Endothelial cell of umbilical vein (primary cell): Measurements from ENCODE around the gene NSUN4. TPM values are rescaled to one million over a fixed set of nuclear protein-coding genes. Genes with fewer than 3 reads are reported as not detected.

Experiments
- BruUV-seq: library from RNA; stranded (reverse); fragments of 400-500 nt; replicated peaks from 2 replicates; lab custom pipeline; 2021; lab: Mats Ljungman, UMichigan
- CTCF ChIA-PET: fragments of 300-600, 350-600 bp; sonication (Branson Sonifier 250); formaldehyde crosslinking; loops from one replicate; lab custom pipeline; 2021; ENCODE audit warnings: antibody characterized with exemption, inconsistent platforms; lab: Charles Lee
- POLR2A ChIA-PET: fragments of 300-600, 350-600 bp; sonication (Branson Sonifier 250); formaldehyde crosslinking; loops from one replicate; lab custom pipeline; 2021; ENCODE audit warnings: antibody characterized with exemption, inconsistent platforms; lab: Charles Lee
- DNase-seq: peaks from one replicate; pipeline ENCODE4 v3.0.0-alpha.2; 2011; ENCODE audit warnings: low read depth, low spot score
- FAIRE-seq: peaks from 2 replicates; lab custom pipeline; 2011; peaks lifted over from hg19 to GRCh38; lab: Jason Lieb, UNC
- H2AFZ ChIP-seq: 2 replicates; pipeline ENCODE4 v1.6.0; 2012; ENCODE audit warnings: low read depth, low read length, control low read depth, inconsistent platforms
- H3K27ac ChIP-seq: 2 replicates; pipeline ENCODE4 v1.5.1; 2011; ENCODE audit warnings: low read depth, mild to moderate bottlenecking, control low read depth, low read length, moderate library complexity; ENCODE audit not compliant: insufficient read depth
- H3K27me3 ChIP-seq, 2 experiments: 2 replicates each; pipeline versions ENCODE4 v1.6.0 to v1.6.1; 2011; ENCODE audit warnings: low read length in 2 of 2, mixed read lengths in 1 of 2; ENCODE audit not compliant: control insufficient read depth in 2 of 2, insufficient read depth in 2 of 2
- H3K36me3 ChIP-seq, 2 experiments: 2 replicates in 1 of 2; 3 replicates in 1 of 2; pipeline ENCODE4 v1.5.1; 2011; ENCODE audit warnings: low read length in 2 of 2, mild to moderate bottlenecking in 1 of 2, moderate library complexity in 1 of 2; ENCODE audit not compliant: control insufficient read depth in 2 of 2, insufficient read depth in 2 of 2; ENCODE audit errors: extremely low read depth in 1 of 2
- H3K4me1 ChIP-seq: 3 replicates; pipeline ENCODE4 v1.5.1; 2011; ENCODE audit warnings: mild to moderate bottlenecking, low read length; ENCODE audit not compliant: control insufficient read depth, insufficient read depth; ENCODE audit errors: extremely low read depth
- H3K4me2 ChIP-seq: 2 replicates; pipeline ENCODE4 v1.6.1; 2011; ENCODE audit warnings: low read length, control low read depth, mixed read lengths; ENCODE audit not compliant: insufficient read depth
- H3K4me3 ChIP-seq, 3 experiments: fragments of 200-600 bp in 1 of 3; sonication (generic), shearing (Covaris generic) in 1 of 3; replicated peaks in 1 of 3; 2 replicates each; pipeline ENCODE4 v1.5.1; 2011 to 2016; ENCODE audit warnings: control low read depth in 3 of 3, low read length in 3 of 3, mild to moderate bottlenecking in 2 of 3, inconsistent platforms in 1 of 3, low read depth in 1 of 3, moderate library complexity in 1 of 3; ENCODE audit not compliant: insufficient read depth in 1 of 3
- H3K79me2 ChIP-seq: 2 replicates; pipeline ENCODE4 v1.6.0; 2012; ENCODE audit warnings: low read length, inconsistent platforms; ENCODE audit not compliant: control insufficient read depth, insufficient read depth
- H3K9ac ChIP-seq: replicated peaks from 2 replicates; pipeline ENCODE3; 2011; ENCODE audit warnings: low read length, control low read depth; ENCODE audit not compliant: insufficient read depth; ENCODE audit errors: extremely low read depth
- H3K9me1 ChIP-seq: replicated peaks from 3 replicates; pipeline ENCODE4 v1.6.0; 2011; ENCODE audit warnings: mild to moderate bottlenecking, low read length; ENCODE audit not compliant: control insufficient read depth, insufficient read depth; ENCODE audit errors: extremely low read depth
- H3K9me3 ChIP-seq: replicated peaks from 2 replicates; pipeline ENCODE4 v1.5.1; 2012; ENCODE audit warnings: low read length, inconsistent platforms; ENCODE audit not compliant: control insufficient read depth, insufficient read depth
- H4K20me1 ChIP-seq: replicated peaks from 2 replicates; pipeline ENCODE3; 2011; ENCODE audit warnings: mild to moderate bottlenecking, low read length; ENCODE audit not compliant: control insufficient read depth, insufficient read depth; ENCODE audit errors: extremely low read depth
- CTCF ChIP-seq, 2 donors: IDR thresholded peaks; 1 replicate in 1 of 2; 2 replicates in 1 of 2; pipeline ENCODE4 v1.5.1; 2011; ENCODE audit warnings: low read length in 2 of 2, mild to moderate bottlenecking in 2 of 2, moderate library complexity in 2 of 2, control low read depth in 1 of 2, inconsistent platforms in 1 of 2, low read depth in 1 of 2; ENCODE audit not compliant: insufficient read depth in 1 of 2; ENCODE audit errors: extremely low read depth in 1 of 2
- EZH2 ChIP-seq: IDR thresholded peaks from 2 replicates; pipeline ENCODE4 v1.6.1; 2012; ENCODE audit warnings: borderline replicate concordance, low read depth, mild to moderate bottlenecking, moderate library complexity, low read length, inconsistent platforms; ENCODE audit not compliant: severe bottlenecking
- FOS ChIP-seq: IDR thresholded peaks from 2 replicates; pipeline ENCODE4 v1.6.1; 2011; ENCODE audit warnings: mild to moderate bottlenecking, low read length, moderate library complexity, borderline replicate concordance; ENCODE audit not compliant: insufficient read depth
- GATA2 ChIP-seq: IDR thresholded peaks from 2 replicates; pipeline ENCODE4 v1.7.0; 2011; ENCODE audit warnings: low read depth, mild to moderate bottlenecking, moderate library complexity, mixed read lengths, low read length; ENCODE audit not compliant: insufficient read length, insufficient read depth
- JUN ChIP-seq: IDR thresholded peaks from 2 replicates; pipeline ENCODE4 v1.6.1; 2011; ENCODE audit warnings: borderline replicate concordance, low read depth; ENCODE audit not compliant: insufficient read length, insufficient read depth
- MAX ChIP-seq: IDR thresholded peaks from 2 replicates; pipeline ENCODE4 v1.6.1; 2011; ENCODE audit not compliant: insufficient read depth, insufficient read length
- MYC ChIP-seq: IDR thresholded peaks from one replicate; pipeline ENCODE4 v1.6.1; 2011; ENCODE audit warnings: mild to moderate bottlenecking, low read depth, low read length
- POLR2A ChIP-seq: IDR thresholded peaks from 2 replicates; pipeline ENCODE4 v1.6.1; 2012; ENCODE audit warnings: low read depth, mild to moderate bottlenecking, control low read depth, low read length
- POLR2AphosphoS5 ChIP-seq: IDR thresholded peaks from 2 replicates; pipeline ENCODE4 v1.6.1; 2012; ENCODE audit warnings: low read depth, mild to moderate bottlenecking, control low read depth, low read length, moderate library complexity; ENCODE audit not compliant: insufficient read depth
- dilution Hi-C: fragments of 300-500 bp; cut with MboI; formaldehyde crosslinking; loops from one replicate; pipeline ENCODE4 v1.15.0; 2019; ENCODE audit warnings: low sequenced_read_pairs; ENCODE audit not compliant: extremely low pct_ligation_motif_present
- intact Hi-C: fragments of 100-400 bp; cut with micrococcal nuclease; formaldehyde crosslinking; loops from one replicate; pipeline ENCODE4 v1.10.0; 2022
- polyA plus RNA-seq, 4 experiments: library from polyadenylated mRNA; depleted of rRNA in 3 of 4; stranded (reverse) in 3 of 4; unstranded in 1 of 4; fragments of >200 nt; gene quantifications; 2 replicates each; pipeline versions ENCODE4 v1.2.1 to v1.2.3, GENCODE V29; 2011 to 2012; ENCODE audit warnings: missing spikeins in 1 of 4
- total RNA-seq: library from RNA; stranded (reverse); gene quantifications from 2 replicates; pipeline ENCODE4 v1.2.3, GENCODE V29; 2021

The NSUN4 gene
- total and polyA plus RNA-seq, 2 donors (not counting 3 experiments of a cell fraction or from before 2014, with no cell fraction given), result 21.6 to 23.4 TPM

DNA sequence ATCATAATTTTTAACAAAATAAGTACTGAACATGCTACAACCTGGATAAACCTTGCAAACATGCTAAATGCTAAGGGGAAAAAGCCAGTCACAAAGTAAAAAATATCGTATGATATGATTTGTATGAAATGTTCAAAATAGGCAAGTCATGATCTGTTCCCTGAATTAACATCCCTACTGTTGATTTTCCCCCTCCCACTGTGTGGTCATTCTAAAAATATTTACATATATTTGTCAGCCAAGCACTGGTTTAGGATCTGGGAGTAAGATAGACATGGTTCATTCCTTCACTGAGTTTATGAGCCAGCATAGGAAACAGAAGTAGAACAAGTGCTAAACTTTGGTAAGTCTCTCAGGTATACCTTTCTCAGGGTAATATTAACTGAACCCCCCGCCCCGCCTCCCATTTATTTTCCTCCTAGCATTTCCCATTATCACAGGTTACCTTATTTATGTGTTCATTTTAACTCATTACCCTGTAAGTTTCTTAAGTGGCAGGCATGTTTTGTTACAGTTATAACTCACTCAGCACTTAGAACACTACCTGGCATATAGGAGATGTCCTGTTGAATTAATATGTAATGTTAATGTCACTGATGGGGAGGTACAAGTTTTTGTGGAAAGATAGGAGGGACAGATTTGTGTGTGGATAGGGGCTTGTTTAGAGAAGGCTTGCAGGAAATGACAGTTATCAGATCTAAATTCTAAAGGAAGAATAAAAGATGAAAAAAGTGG lies 24.8 kb upstream of the NSUN4 start:
- dilution Hi-C loops, result no loop called here
- DNase-seq (no peak), FAIRE-seq (no peak)
- H4K20me1 ChIP-seq, result no peaks in the 10 kb centered on the region
- no peaks in the 10 kb centered on the region for H3K27me3 ChIP-seq
- TF ChIP-seq EZH2 (no peak), POLR2A (no peak), POLR2AphosphoS5 (no peak), CTCF (IDR thresholded peaks at IDR 0.05; ENCODE audit: extremely low read depth in 1 of 2, insufficient read depth in 1 of 2, low read depth in 1 of 2, low read length in 2 of 2) (no peak), FOS (no peak), MAX (no peak), JUN (no peak), GATA2 (no peak), MYC (no peak)
- no peaks in the 10 kb centered on the region for H3K4me1 ChIP-seq
- peaks cover 0 to 5% of the 10 kb centered on the region in 2 experiments for H3K36me3 ChIP-seq
- no peak overlapping the region for H3K27ac ChIP-seq
- H3K9me1 ChIP-seq, result no peaks in the 10 kb centered on the region
- no TSS peak for BruUV-seq
- no peak overlapping the region for H3K9ac ChIP-seq
- ChIA-PET CTCF (interaction anchor here (0.7 kb wide), 1 partner anchor 17 kb away, joined by 3 read pairs; no protein-coding TSS in a partner anchor), POLR2A (no interaction called here)
- no peaks in the 10 kb centered on the region for H3K79me2 ChIP-seq
- no peak overlapping the region for H3K4me2 ChIP-seq
- H2AFZ ChIP-seq, result no peak overlapping the region
- H3K9me3 ChIP-seq, result no peaks in the 10 kb centered on the region
- no peak overlapping the region for H3K4me3 ChIP-seq
- intact Hi-C loops, result no loop called here
